ENCODE results near the gene ATP6V1B1.

DNA sequence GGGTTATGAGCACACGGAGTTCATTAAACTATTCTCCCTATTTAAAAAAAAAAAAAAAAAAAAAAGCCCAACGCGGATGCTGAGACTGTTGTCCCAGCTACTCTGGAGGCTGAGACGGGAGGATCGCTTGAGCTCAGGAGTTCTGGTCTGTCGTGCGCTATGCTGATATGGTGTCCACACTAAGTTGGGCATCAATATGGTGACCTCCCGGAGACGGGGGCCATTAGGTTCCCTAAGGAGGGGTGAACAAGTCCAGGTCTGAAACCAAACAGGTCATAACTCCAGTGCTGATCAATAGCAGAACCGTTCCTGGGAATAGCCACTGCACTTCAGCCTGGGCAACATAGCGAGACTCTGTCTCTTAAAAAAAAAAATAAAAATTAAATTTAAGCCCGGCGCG, 29.8 kb downstream of the ATP6V1B1 start:
- TF ChIP-seq, protein P1, sequence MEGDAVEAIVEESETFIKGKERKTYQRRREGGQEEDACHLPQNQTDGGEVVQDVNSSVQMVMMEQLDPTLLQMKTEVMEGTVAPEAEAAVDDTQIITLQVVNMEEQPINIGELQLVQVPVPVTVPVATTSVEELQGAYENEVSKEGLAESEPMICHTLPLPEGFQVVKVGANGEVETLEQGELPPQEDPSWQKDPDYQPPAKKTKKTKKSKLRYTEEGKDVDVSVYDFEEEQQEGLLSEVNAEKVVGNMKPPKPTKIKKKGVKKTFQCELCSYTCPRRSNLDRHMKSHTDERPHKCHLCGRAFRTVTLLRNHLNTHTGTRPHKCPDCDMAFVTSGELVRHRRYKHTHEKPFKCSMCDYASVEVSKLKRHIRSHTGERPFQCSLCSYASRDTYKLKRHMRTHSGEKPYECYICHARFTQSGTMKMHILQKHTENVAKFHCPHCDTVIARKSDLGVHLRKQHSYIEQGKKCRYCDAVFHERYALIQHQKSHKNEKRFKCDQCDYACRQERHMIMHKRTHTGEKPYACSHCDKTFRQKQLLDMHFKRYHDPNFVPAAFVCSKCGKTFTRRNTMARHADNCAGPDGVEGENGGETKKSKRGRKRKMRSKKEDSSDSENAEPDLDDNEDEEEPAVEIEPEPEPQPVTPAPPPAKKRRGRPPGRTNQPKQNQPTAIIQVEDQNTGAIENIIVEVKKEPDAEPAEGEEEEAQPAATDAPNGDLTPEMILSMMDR (IDR thresholded peaks at IDR 0.05): no peak
- no peak for TF ChIP-seq POLR2A (IDR thresholded peaks at IDR 0.05)

Data from tibial nerve (tissue), 3 donors.